Measurements from ENCODE around the gene PCSK6. TPM values are rescaled to one million over a fixed set of nuclear protein-coding genes. Genes with fewer than 3 reads are reported as not detected.

PCSK6 gene
- total RNA-seq, 1 experiment from 2014 or later: 10.6 TPM

DNA sequence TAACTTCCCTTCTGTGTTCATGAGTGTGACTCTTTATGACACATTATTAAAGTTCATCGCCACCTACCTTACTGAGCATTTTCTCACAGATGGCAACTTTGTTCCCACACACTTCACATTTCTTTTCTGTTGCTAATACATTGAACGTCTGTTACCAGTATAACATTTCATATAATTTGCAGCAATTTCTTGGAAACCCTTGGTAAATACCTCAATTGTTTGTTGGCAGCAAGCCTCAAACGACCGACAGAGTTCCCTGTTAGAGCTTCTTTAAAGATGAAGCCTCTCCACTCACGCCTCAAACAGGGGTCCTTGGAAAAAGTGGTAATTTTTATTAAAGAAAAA, 234.5 kb downstream of the PCSK6 start:
- intact Hi-C loops (cut with micrococcal nuclease; ENCODE audit: unreplicated experiment) (loop anchor here (10.0 kb wide), 1 partner anchor 340 kb away; the partner anchor contains the start of gene LRRK1), in situ Hi-C loops (cut with HindIII; ENCODE audit: low pct_unique_long_range_greater_than_20kb, low sequenced_read_pairs) (no loop called here)
- Histone ChIP-seq H3K27me3 (ENCODE audit: control insufficient read depth, insufficient read depth, low read length) (no peaks in the 10 kb centered on the region), H3K9me3 (ENCODE audit: control insufficient read depth, insufficient read depth, low read depth, low read length) (no peaks in the 10 kb centered on the region), H3K4me3 (ENCODE audit: low read depth in 2 of 2, low read length in 2 of 2) (no peak overlapping the region), H3K27ac (ENCODE audit: low read length) (no peak overlapping the region), H3K4me1 (ENCODE audit: control insufficient read depth, insufficient read depth, low read length) (peaks cover 28% of the 10 kb centered on the region), H3K36me3 (ENCODE audit: control insufficient read depth, insufficient read depth, low read length) (no peaks in the 10 kb centered on the region; the same call in 1 of the 2 replicates)
- ChIA-PET CTCF (interaction anchor here (0.7 kb wide), 1 partner anchor 154 kb away, joined by 3 read pairs; no protein-coding TSS in a partner anchor), POLR2A (no interaction called here)
- ATAC-seq (no peak), DNase-seq (ENCODE audit: low read depth, low spot score) (no peak)
- no peak for TF ChIP-seq POLR2AphosphoS5 (IDR thresholded peaks at IDR 0.05; ENCODE audit: low read depth, low read length)
- no peak for TF ChIP-seq CTCF (IDR thresholded peaks at IDR 0.05)
- TF ChIP-seq, protein P1, sequence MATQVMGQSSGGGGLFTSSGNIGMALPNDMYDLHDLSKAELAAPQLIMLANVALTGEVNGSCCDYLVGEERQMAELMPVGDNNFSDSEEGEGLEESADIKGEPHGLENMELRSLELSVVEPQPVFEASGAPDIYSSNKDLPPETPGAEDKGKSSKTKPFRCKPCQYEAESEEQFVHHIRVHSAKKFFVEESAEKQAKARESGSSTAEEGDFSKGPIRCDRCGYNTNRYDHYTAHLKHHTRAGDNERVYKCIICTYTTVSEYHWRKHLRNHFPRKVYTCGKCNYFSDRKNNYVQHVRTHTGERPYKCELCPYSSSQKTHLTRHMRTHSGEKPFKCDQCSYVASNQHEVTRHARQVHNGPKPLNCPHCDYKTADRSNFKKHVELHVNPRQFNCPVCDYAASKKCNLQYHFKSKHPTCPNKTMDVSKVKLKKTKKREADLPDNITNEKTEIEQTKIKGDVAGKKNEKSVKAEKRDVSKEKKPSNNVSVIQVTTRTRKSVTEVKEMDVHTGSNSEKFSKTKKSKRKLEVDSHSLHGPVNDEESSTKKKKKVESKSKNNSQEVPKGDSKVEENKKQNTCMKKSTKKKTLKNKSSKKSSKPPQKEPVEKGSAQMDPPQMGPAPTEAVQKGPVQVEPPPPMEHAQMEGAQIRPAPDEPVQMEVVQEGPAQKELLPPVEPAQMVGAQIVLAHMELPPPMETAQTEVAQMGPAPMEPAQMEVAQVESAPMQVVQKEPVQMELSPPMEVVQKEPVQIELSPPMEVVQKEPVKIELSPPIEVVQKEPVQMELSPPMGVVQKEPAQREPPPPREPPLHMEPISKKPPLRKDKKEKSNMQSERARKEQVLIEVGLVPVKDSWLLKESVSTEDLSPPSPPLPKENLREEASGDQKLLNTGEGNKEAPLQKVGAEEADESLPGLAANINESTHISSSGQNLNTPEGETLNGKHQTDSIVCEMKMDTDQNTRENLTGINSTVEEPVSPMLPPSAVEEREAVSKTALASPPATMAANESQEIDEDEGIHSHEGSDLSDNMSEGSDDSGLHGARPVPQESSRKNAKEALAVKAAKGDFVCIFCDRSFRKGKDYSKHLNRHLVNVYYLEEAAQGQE (IDR thresholded peaks at IDR 0.05; ENCODE audit: insufficient read depth in 1 of 2, low read depth in 2 of 2, low read length in 1 of 2): no peak
- no peak for TF ChIP-seq TCF7L2 (IDR thresholded peaks at IDR 0.05; ENCODE audit: low read depth, low read length)
- TF ChIP-seq SIN3A (IDR thresholded peaks at IDR 0.05; ENCODE audit: borderline replicate concordance, insufficient read depth, low read depth, low read length): no peak
- BruUV-seq (replicated peaks): no TSS peak

- no TSS peak for BruUV-seq (replicated peaks)
- ATAC-seq: no peak
- in situ Hi-C loops (cut with HindIII; ENCODE audit: low pct_unique_long_range_greater_than_20kb, low sequenced_read_pairs) (no loop called here), intact Hi-C loops (cut with micrococcal nuclease; ENCODE audit: unreplicated experiment) (loop anchor here (10.0 kb wide), 1 partner anchor 340 kb away; the partner anchor contains the start of gene LRRK1)
- Histone ChIP-seq H3K27me3 (ENCODE audit: control insufficient read depth, insufficient read depth, low read length) (no peaks in the 10 kb centered on the region), H3K36me3 (ENCODE audit: control insufficient read depth, insufficient read depth, low read length) (no peaks in the 10 kb centered on the region; the same call in 1 of the 2 replicates), H3K4me3 (ENCODE audit: low read depth in 2 of 2, low read length in 2 of 2) (no peak overlapping the region), H3K4me1 (ENCODE audit: control insufficient read depth, insufficient read depth, low read length) (peaks cover 32% of the 10 kb centered on the region), H3K27ac (ENCODE audit: low read length) (peak overlapping the region; percentile 36; the same call in 1 of the 2 replicates), H3K9me3 (ENCODE audit: control insufficient read depth, insufficient read depth, low read depth, low read length) (no peaks in the 10 kb centered on the region)
- no peak for TF ChIP-seq CTCF (IDR thresholded peaks at IDR 0.05)
- TF ChIP-seq, protein P1 (IDR thresholded peaks at IDR 0.05; ENCODE audit: insufficient read depth in 1 of 2, low read depth in 2 of 2, low read length in 1 of 2): no peak
- no peak for TF ChIP-seq POLR2AphosphoS5 (IDR thresholded peaks at IDR 0.05; ENCODE audit: low read depth, low read length)
- no peak for TF ChIP-seq TCF7L2 (IDR thresholded peaks at IDR 0.05; ENCODE audit: low read depth, low read length)
- no peak for TF ChIP-seq SIN3A (IDR thresholded peaks at IDR 0.05; ENCODE audit: borderline replicate concordance, insufficient read depth, low read depth, low read length)
- no peak for DNase-seq (ENCODE audit: low read depth, low spot score)
- ChIA-PET POLR2A (no interaction called here), CTCF (interaction anchor here (0.7 kb wide), 1 partner anchor 153 kb away, joined by 3 read pairs; no protein-coding TSS in a partner anchor)
These were observed 235.1 kb downstream of the PCSK6 start for GRCh38 chr15:101254157-101255050.

Measured in Panc1 (cell line).